Sigmoid colon (tissue), 4 donors: Measurements from ENCODE around the gene FOXP1.

ENCODE experiments used
- CTCF ChIP-seq, 4 experiments: fragments of 450-650 bp in 3 of 4; fragments of 200-600 bp in 1 of 4; IDR thresholded peaks; one replicate each; pipeline ENCODE4 v1.5.1; 2016 to 2019; ENCODE audit warnings: antibody characterized with exemption in 4 of 4, mild to moderate bottlenecking in 3 of 4, moderate library complexity in 2 of 4
- EP300 ChIP-seq, 4 donors: sonication (generic); formaldehyde crosslinking; IDR thresholded peaks; one replicate each; pipeline ENCODE4 v1.6.1; 2017; ENCODE audit warnings: antibody characterized with exemption in 4 of 4
- POLR2A ChIP-seq, 2 donors: fragments of 450-650 bp; IDR thresholded peaks; one replicate each; pipeline ENCODE4 v1.6.1; 2016; ENCODE audit warnings: antibody characterized with exemption in 2 of 2, mild to moderate bottlenecking in 2 of 2, moderate library complexity in 2 of 2
- POLR2AphosphoS5 ChIP-seq, 4 donors: sonication (generic); formaldehyde crosslinking; IDR thresholded peaks; one replicate each; pipeline ENCODE4 v1.6.1; 2017; ENCODE audit warnings: antibody characterized with exemption in 4 of 4

GRCh38 chr3:71433631-71434030 is 149.9 kb downstream of the FOXP1 start:
- TF ChIP-seq CTCF (IDR thresholded peaks at IDR 0.05) (no peak), POLR2A (IDR thresholded peaks at IDR 0.05) (no peak), POLR2AphosphoS5 (IDR thresholded peaks at IDR 0.05) (no peak), EP300 (IDR thresholded peaks at IDR 0.05) (no peak)
